Measurements from ENCODE around the gene NOC2L. TPM values are rescaled to one million over a fixed set of nuclear protein-coding genes. Genes with fewer than 3 reads are reported as not detected.
A peak's percentile ranks its signal among the peaks of the same experiment; 100 is the strongest.

NOC2L gene
- total RNA-seq, 3 donors from 2014 or later = 36.2 to 38.7 (median 38.2) TPM

- H3K36me3 ChIP-seq = no peaks in the 10 kb centered on the region
- peaks cover 22 to 27% of the 10 kb centered on the region in 2 donors for H3K4me1 ChIP-seq
- H3K9me3 ChIP-seq = no peaks in the 10 kb centered on the region
- no peak overlapping the region for H3K27ac ChIP-seq
- H3K27me3 ChIP-seq = peaks cover 14 to 77% of the 10 kb centered on the region in 2 donors
- H3K4me3 ChIP-seq = peak overlapping the region; percentile 33 to 70 (median 54)
- TF ChIP-seq POLR2AphosphoS5 (IDR thresholded peaks at IDR 0.05) = no peak
- TF ChIP-seq CTCF (IDR thresholded peaks at IDR 0.05) = no peak
- no peak for TF ChIP-seq POLR2A (IDR thresholded peaks at IDR 0.05)
- DNase-seq (ENCODE audit: low spot score in 2 of 2) = no peak
- intact Hi-C loops (cut with DNase I; ENCODE audit: low total_unique reads) = no loop called here
These were observed 34.1 kb downstream of the NOC2L start for GRCh38 chr1:924656-925560.

GRCh38 chr1:923991-924655 lies 34.9 kb downstream of the NOC2L start:
- no peak for DNase-seq (ENCODE audit: low spot score in 2 of 2)
- Histone ChIP-seq H3K27ac (no peak overlapping the region), H3K4me1 (peaks cover 22 to 27% of the 10 kb centered on the region in 2 donors), H3K36me3 (no peaks in the 10 kb centered on the region), H3K4me3 (peak overlapping the region; percentile 33 to 70 (median 54)), H3K27me3 (peaks cover 16 to 80% of the 10 kb centered on the region in 2 donors), H3K9me3 (no peaks in the 10 kb centered on the region)
- intact Hi-C loops (cut with DNase I; ENCODE audit: low total_unique reads) = no loop called here
- no peak for TF ChIP-seq POLR2AphosphoS5 (IDR thresholded peaks at IDR 0.05)
- no peak for TF ChIP-seq CTCF (IDR thresholded peaks at IDR 0.05)
- TF ChIP-seq POLR2A (IDR thresholded peaks at IDR 0.05) = no peak

GRCh38 chr1:923131-923990 lies 35.7 kb downstream of the NOC2L start, which contains the start of gene SAMD11:
SAMD11 (plus strand) TSS chr1:923923; CDS start chr1:924432, 509 bp downstream.
- TF ChIP-seq CTCF (IDR thresholded peaks at IDR 0.05) (no peak), POLR2A (IDR thresholded peaks at IDR 0.05) (no peak), POLR2AphosphoS5 (IDR thresholded peaks at IDR 0.05) (no peak)
- intact Hi-C loops (cut with DNase I; ENCODE audit: low total_unique reads) = no loop called here
- no peak within 1 kb of the TSS for H3K27ac ChIP-seq

GRCh38 chr1:921011-921837 lies 37.8 kb downstream of the NOC2L start:
- intact Hi-C loops (cut with DNase I; ENCODE audit: low total_unique reads) = no loop called here
- Histone ChIP-seq H3K36me3 (no peaks in the 10 kb centered on the region), H3K4me1 (peaks cover 22 to 27% of the 10 kb centered on the region in 2 donors), H3K4me3 (peak overlapping the region in 1 of 3 donors; percentile 33), H3K9me3 (no peaks in the 10 kb centered on the region), H3K27ac (no peak overlapping the region), H3K27me3 (peaks cover 15 to 83% of the 10 kb centered on the region in 2 donors)
- TF ChIP-seq CTCF (IDR thresholded peaks at IDR 0.05) = no peak
- DNase-seq (ENCODE audit: low spot score in 2 of 2) = no peak

More at GRCh38 chr1:923131-923990, 35.7 kb downstream of the NOC2L start, which contains the start of gene SAMD11:
- H3K36me3 ChIP-seq = no peaks in the 10 kb centered on the region
- H3K4me3 ChIP-seq = peak within 1 kb of the TSS; percentile 33 to 70 (median 54)
- peaks cover 22 to 27% of the 10 kb centered on the region in 2 donors for H3K4me1 ChIP-seq
- no peaks in the 10 kb centered on the region for H3K9me3 ChIP-seq
- DNase-seq (ENCODE audit: low spot score in 2 of 2) = peak; percentile 39 to 75
- peaks cover 16 to 80% of the 10 kb centered on the region in 2 donors for H3K27me3 ChIP-seq

All from breast epithelium (tissue), 4 donors.